ENCODE results near the gene VRK2.
"Not testable (repeated sequence)": the region's sequence is repeated elsewhere in the genome, so short reads cannot be mapped to it uniquely, and the experiment has no call there.

VRK2 gene

DNA sequence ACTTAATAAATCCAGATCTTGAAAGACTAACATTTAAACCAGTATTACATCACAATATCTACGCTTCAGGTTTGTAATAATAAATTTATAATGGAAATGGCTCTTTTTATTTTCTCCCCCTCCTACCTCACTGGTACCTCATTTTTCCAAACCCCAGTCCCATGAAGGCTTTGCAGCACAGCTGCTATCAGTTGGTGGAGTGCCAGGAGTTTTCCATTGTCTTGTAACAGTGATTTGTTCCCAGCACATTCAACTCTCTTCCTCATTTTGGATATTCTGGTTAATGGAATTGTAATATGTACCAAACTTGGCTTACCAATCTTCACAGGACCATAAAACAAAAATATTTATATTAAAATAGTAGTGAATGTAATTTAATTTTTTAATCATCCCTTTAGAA is 91.2 kb downstream of the VRK2 start:
- Mint-ChIP-seq H3K36me3 (ENCODE audit: low read depth) (peaks cover 10% of the 10 kb centered on the region), H3K27ac (no peak overlapping the region), H3K9me3 (no peaks in the 10 kb centered on the region)

DNA sequence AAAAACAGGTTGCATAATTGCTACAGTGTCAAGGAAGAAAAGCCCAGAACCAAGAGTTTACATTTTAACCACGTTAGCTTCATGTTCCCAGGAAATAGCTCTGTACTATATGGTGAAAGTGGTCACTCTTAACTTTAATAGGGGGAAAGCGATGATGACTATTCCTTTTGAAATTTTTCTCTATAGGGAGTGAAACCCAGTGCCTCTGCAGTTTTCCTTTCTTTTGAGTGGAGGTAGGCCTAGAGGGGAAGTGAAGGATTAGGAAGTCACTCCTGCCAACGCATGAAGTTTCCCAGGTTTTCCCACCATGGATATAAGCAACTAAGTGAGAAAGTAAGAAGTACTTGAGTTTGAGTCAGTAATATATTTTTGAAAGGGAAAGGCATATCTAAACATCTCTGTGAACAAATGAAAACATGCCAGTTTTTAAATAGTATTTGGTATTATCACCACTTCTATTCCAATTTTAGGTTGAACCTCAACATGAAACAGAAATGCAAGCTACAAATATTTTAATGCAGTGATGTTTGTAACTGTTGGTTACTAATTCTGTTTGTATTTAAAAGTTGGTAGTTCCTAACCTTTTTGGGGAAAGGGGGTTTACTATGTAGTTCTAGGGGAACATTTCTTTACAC is 91.9 kb downstream of the VRK2 start:
- DNase-seq (ENCODE audit: low spot score): no peak
- no peaks in the 10 kb centered on the region for H3K27me3 Mint-ChIP-seq (ENCODE audit: low read depth)
- no peak overlapping the region for H3K4me3 Mint-ChIP-seq
- no peaks in the 10 kb centered on the region for H3K4me1 Mint-ChIP-seq (ENCODE audit: low read depth)
- H3K36me3 Mint-ChIP-seq (ENCODE audit: low read depth): peaks cover 10% of the 10 kb centered on the region
- no peak overlapping the region for H3K27ac Mint-ChIP-seq
- H3K9me3 Mint-ChIP-seq: no peaks in the 10 kb centered on the region

More for the DNA sequence above, 91.2 kb downstream of the VRK2 start:
- H3K27me3 Mint-ChIP-seq (ENCODE audit: low read depth): no peaks in the 10 kb centered on the region
- no peak for DNase-seq (ENCODE audit: low spot score)
- no peaks in the 10 kb centered on the region for H3K4me1 Mint-ChIP-seq (ENCODE audit: low read depth)
- H3K4me3 Mint-ChIP-seq: no peak overlapping the region

- Mint-ChIP-seq H3K4me3 (no peak overlapping the region), H3K36me3 (ENCODE audit: low read depth) (peaks cover 12% of the 10 kb centered on the region), H3K27ac (no peak overlapping the region), H3K27me3 (ENCODE audit: low read depth) (no peaks in the 10 kb centered on the region), H3K4me1 (ENCODE audit: low read depth) (no peaks in the 10 kb centered on the region), H3K9me3 (no peaks in the 10 kb centered on the region)
- DNase-seq (ENCODE audit: low spot score): no peak
Observed at GRCh38 chr2:58140508-58141072, 94.0 kb downstream of the VRK2 start.

GRCh38 chr2:58145769-58146168 is 99.2 kb downstream of the VRK2 start:
- H3K36me3 Mint-ChIP-seq (ENCODE audit: low read depth): peaks cover 10% of the 10 kb centered on the region
- H3K27ac Mint-ChIP-seq; H3K4me1 Mint-ChIP-seq (ENCODE audit: low read depth); DNase-seq (ENCODE audit: low spot score); H3K27me3 Mint-ChIP-seq (ENCODE audit: low read depth); H3K4me3 Mint-ChIP-seq; H3K9me3 Mint-ChIP-seq: not testable (repeated sequence)

DNA sequence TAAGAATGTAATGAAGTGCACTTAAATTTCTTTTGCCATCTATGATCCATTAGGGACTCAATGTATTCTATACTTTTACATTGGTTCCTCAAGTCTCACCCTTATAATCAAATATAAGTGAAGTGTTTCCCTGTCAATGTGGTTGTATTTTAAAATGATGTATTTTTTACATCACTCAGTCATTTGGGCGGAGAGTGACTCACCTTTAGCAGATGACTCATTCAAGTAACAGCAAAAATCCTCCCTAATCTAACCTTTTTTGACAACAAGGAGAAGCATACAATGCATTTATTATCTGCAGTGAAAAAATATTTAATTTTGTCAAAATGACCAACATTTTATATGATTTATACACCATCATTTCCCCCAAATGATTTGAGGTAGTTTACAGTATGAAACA is 100.1 kb downstream of the VRK2 start:
- H3K9me3 Mint-ChIP-seq: no peaks in the 10 kb centered on the region
- no peak for DNase-seq (ENCODE audit: low spot score)
- no peaks in the 10 kb centered on the region for H3K27me3 Mint-ChIP-seq (ENCODE audit: low read depth)
- no peak overlapping the region for H3K27ac Mint-ChIP-seq
- peaks cover 8% of the 10 kb centered on the region for H3K36me3 Mint-ChIP-seq (ENCODE audit: low read depth)
- H3K4me3 Mint-ChIP-seq: no peak overlapping the region
- no peaks in the 10 kb centered on the region for H3K4me1 Mint-ChIP-seq (ENCODE audit: low read depth)

DNA sequence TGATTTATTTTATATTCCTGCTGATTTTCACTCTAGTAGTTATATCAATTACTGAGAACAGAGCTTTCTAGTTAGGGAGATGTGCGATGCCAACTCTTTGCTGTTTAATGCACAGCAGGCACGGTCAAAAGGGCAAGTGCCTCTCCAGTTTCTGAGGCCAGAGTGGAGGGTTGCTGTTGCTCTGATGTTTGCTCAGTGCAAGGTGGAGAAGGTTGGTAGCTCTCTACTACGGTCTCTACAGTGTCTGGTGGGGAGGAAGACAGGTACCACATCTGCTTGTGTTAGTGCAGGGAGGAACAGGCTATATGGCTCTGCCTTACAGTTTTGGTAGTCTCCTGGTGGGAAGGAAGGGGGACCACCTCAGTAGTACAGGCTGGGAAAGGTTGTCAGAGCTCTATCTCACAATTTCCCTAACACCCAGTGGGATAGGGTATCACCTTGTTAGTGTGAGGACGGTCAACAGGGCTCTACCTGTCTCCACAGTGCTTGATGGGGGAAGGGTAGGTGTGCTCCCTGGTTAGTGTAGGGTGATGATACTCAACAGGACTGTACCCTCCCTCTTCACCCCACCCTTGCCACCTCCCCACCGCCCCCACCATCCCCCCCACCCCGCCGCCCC is 108.7 kb downstream of the VRK2 start:
- Mint-ChIP-seq H3K27me3 (ENCODE audit: low read depth) (no peaks in the 10 kb centered on the region), H3K27ac (no peak overlapping the region), H3K9me3 (no peaks in the 10 kb centered on the region), H3K4me3 (no peak overlapping the region), H3K36me3 (ENCODE audit: low read depth) (peaks cover 21% of the 10 kb centered on the region), H3K4me1 (ENCODE audit: low read depth) (no peaks in the 10 kb centered on the region)
- no peak for DNase-seq (ENCODE audit: low spot score)

GRCh38 chr2:58156780-58157179 is 110.2 kb downstream of the VRK2 start:
- Mint-ChIP-seq H3K9me3 (no peaks in the 10 kb centered on the region), H3K4me3 (no peak overlapping the region), H3K27me3 (ENCODE audit: low read depth) (no peaks in the 10 kb centered on the region), H3K36me3 (ENCODE audit: low read depth) (peaks cover 22% of the 10 kb centered on the region), H3K4me1 (ENCODE audit: low read depth) (no peaks in the 10 kb centered on the region), H3K27ac (no peak overlapping the region)
- DNase-seq (ENCODE audit: low spot score): no peak

DNA sequence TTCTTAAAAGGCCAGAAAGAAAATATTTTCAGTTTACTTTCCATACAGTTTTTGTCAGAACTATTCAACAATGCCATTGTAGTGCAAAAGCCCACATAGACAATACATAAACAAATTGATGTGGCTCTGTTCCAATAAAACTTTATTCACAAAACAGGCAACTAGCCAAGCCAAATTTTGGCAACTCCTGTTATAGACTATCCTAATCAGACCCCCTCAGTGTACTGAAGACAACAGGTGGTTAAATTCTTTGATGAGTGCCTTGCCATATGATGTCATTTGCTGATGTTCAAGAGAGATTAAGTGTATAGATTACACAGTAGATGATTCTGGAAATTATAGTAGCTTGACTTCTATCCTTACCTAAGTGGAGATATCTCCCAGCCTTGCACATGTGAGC is 111.1 kb downstream of the VRK2 start:
- no peaks in the 10 kb centered on the region for H3K27me3 Mint-ChIP-seq (ENCODE audit: low read depth)
- no peak for DNase-seq (ENCODE audit: low spot score)
- H3K4me1 Mint-ChIP-seq (ENCODE audit: low read depth): no peaks in the 10 kb centered on the region
- H3K9me3 Mint-ChIP-seq: no peaks in the 10 kb centered on the region
- no peak overlapping the region for H3K4me3 Mint-ChIP-seq
- no peak overlapping the region for H3K27ac Mint-ChIP-seq
- H3K36me3 Mint-ChIP-seq (ENCODE audit: low read depth): peaks cover 22% of the 10 kb centered on the region

DNA sequence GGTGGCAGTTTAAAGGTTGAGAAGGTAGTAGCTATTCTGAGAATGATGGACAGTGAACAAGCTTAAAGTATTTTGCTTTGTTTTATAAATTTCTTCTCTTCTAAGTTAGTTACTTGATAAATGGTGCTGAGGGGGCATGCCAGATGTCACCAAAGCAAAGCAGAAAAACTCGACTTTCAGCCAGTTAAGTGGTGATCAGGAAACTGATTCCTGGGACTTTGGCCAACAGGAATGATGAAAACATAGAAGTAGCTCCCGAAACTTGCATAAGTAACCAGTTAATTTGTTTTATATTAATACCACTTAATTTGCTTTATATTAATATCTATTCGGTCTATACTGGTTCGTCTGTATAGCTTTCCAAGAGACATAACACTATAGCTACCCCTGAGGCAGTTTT is 111.9 kb downstream of the VRK2 start:
- H3K27ac Mint-ChIP-seq: no peak overlapping the region
- no peaks in the 10 kb centered on the region for H3K9me3 Mint-ChIP-seq
- H3K36me3 Mint-ChIP-seq (ENCODE audit: low read depth): peaks cover 22% of the 10 kb centered on the region
- H3K4me3 Mint-ChIP-seq: no peak overlapping the region
- H3K4me1 Mint-ChIP-seq (ENCODE audit: low read depth): no peaks in the 10 kb centered on the region
- H3K27me3 Mint-ChIP-seq (ENCODE audit: low read depth): no peaks in the 10 kb centered on the region
- DNase-seq (ENCODE audit: low spot score): no peak

DNA sequence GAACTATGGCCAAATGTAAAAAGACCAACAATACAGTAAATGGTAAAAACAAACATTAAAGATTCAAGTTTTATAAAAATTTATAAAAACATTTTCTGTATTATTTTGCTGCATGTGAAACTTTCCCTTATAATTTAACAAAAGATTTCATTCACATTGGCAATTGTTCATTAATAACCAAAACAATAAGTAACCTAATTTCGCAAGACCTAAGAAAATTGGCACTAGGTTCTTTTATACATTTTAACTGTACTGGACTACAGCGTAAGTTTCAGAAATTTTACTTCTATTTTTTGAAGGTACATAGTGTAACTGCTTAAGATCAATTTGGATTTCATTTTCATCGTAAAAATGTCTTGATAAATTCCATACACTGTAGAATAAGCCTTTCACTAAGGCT is 117.3 kb downstream of the VRK2 start:
- Mint-ChIP-seq H3K9me3 (no peaks in the 10 kb centered on the region), H3K36me3 (ENCODE audit: low read depth) (peaks cover 12% of the 10 kb centered on the region), H3K27me3 (ENCODE audit: low read depth) (no peaks in the 10 kb centered on the region), H3K4me1 (ENCODE audit: low read depth) (no peaks in the 10 kb centered on the region), H3K4me3 (no peak overlapping the region), H3K27ac (no peak overlapping the region)
- DNase-seq (ENCODE audit: low spot score): no peak

GRCh38 chr2:58168130-58168529 is 121.5 kb downstream of the VRK2 start:
- Mint-ChIP-seq H3K9me3 (peaks cover 19% of the 10 kb centered on the region), H3K36me3 (ENCODE audit: low read depth) (peaks cover 11% of the 10 kb centered on the region)
- not testable (repeated sequence) for H3K4me3 Mint-ChIP-seq; H3K4me1 Mint-ChIP-seq (ENCODE audit: low read depth); DNase-seq (ENCODE audit: low spot score); H3K27me3 Mint-ChIP-seq (ENCODE audit: low read depth); H3K27ac Mint-ChIP-seq

DNA sequence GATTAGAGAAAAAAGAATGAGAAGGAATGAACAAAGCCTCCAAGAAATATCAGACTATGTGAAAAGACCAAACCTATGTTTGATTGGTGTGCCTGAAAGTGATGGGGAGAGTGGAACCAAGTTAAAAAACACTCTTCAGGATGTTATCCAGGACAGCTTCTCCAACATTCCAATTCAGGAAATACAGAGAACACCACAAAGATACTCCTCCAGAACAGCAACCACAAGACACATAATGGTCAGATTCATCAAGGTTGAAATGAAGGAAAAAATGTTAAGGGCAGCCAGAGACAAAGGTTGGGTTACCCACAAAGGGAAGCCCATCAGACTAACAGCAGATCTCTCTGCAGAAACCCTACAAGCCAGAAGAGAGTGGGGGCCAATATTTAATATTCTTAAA is 123.2 kb downstream of the VRK2 start:
- not testable (repeated sequence) for H3K4me1 Mint-ChIP-seq (ENCODE audit: low read depth); H3K4me3 Mint-ChIP-seq; H3K27ac Mint-ChIP-seq; H3K27me3 Mint-ChIP-seq (ENCODE audit: low read depth); DNase-seq (ENCODE audit: low spot score)
- H3K36me3 Mint-ChIP-seq (ENCODE audit: low read depth): peaks cover 16% of the 10 kb centered on the region
- H3K9me3 Mint-ChIP-seq: peaks cover 24% of the 10 kb centered on the region

GRCh38 chr2:58170334-58170933 is 123.8 kb downstream of the VRK2 start:
- not testable (repeated sequence) for H3K4me3 Mint-ChIP-seq; H3K27me3 Mint-ChIP-seq (ENCODE audit: low read depth); DNase-seq (ENCODE audit: low spot score); H3K4me1 Mint-ChIP-seq (ENCODE audit: low read depth); H3K27ac Mint-ChIP-seq
- Mint-ChIP-seq H3K9me3 (peaks cover 24% of the 10 kb centered on the region), H3K36me3 (ENCODE audit: low read depth) (peaks cover 16% of the 10 kb centered on the region)

DNA sequence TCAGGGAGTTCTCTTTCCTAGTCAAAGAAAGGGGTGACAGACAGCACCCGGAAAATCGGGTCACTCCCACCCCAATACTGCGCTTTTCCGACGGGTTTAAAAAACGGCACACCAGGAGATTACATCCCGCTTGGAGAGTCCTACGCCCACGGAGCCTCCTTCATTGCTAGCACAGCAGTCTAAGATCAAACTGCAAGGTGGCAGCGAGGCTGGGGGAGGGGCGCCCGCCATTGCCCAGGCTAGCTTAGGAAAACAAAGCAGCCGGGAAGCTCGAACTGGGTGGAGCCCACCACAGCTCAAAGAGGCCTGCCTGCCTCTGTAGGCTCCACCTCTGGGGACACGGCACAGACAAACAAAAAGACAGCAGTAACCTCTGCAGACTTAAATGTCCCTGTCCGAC is 125.2 kb downstream of the VRK2 start:
- peaks cover 24% of the 10 kb centered on the region for H3K9me3 Mint-ChIP-seq
- not testable (repeated sequence) for H3K4me1 Mint-ChIP-seq (ENCODE audit: low read depth); H3K27ac Mint-ChIP-seq; H3K27me3 Mint-ChIP-seq (ENCODE audit: low read depth); H3K4me3 Mint-ChIP-seq; DNase-seq (ENCODE audit: low spot score)
- H3K36me3 Mint-ChIP-seq (ENCODE audit: low read depth): peaks cover 16% of the 10 kb centered on the region
